NT2/D1 (cell line): Measurements from ENCODE around the gene ELFN2.

Experiments
- YY1 ChIP-seq: IDR thresholded peaks from 2 replicates; pipeline ENCODE4 v1.6.1; 2011; ENCODE audit not compliant: insufficient read length, insufficient read depth
- ZNF274 ChIP-seq: IDR thresholded peaks from 2 replicates; pipeline ENCODE4 v1.6.1; 2011; ENCODE audit warnings: mild to moderate bottlenecking, low read depth, low read length

DNA sequence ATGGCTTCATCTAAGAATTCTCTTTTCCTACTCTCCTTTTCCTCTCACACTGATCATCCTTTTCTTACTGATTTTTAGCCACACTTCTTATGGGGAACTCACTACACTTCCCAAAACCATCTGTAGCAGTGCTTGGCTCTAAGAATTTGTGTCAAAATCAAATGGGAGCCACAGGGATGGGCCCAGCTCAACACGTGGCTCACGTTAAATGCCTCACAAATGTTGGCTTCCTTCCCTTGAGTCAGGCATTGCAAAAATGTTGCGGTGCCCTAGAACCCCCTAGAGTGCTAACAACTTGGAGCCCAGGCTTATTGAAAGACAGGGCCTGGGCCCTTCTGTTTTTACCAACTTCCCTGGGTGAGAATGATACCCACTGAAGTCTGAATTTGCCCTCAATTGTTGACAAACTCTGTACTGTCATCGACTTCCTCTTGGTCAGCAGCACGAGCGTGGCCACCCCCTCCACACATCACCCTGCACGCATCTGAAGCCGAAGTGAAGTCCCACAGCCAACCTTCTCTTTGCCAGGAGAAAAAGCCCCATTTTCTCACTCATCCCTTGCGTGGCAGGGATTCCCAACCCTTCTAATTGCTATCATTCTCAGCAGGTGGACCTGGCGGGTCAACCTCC lies 69.7 kb downstream of the ELFN2 start:
- TF ChIP-seq YY1 (no peak), ZNF274 (no peak)
